RWPE1 (cell line): ENCODE results near the gene HNRNPC.

Source experiments
- CTCF ChIA-PET: fragments of 350-600 bp; sonication (Branson Sonifier 250); formaldehyde crosslinking; extraction: SDS; loops from one replicate; lab custom pipeline; 2021; lab: Yijun Ruan, JAX
- POLR2A ChIA-PET: fragments of 400-600 bp; formaldehyde crosslinking; extraction: SDS; loops from one replicate; lab custom pipeline; 2020; ENCODE audit warnings: antibody characterized with exemption; ENCODE audit not compliant: low non-redundant PET; lab: Yijun Ruan, JAX
- DNase-seq: peaks from one replicate; pipeline ENCODE4 v3.0.0; 2012; ENCODE audit warnings: low spot score
- H3K27ac ChIP-seq: fragments of 450-650 bp; 2 replicates; pipeline ENCODE4 v1.5.1; 2017
- TF ChIP-seq, protein P1 (sequence below): fragments of 450-650 bp; conservative IDR thresholded peaks from 2 replicates; pipeline ENCODE4 v1.5.1; 2017; ENCODE audit warnings: low read depth, mild to moderate bottlenecking

HNRNPC gene

DNA sequence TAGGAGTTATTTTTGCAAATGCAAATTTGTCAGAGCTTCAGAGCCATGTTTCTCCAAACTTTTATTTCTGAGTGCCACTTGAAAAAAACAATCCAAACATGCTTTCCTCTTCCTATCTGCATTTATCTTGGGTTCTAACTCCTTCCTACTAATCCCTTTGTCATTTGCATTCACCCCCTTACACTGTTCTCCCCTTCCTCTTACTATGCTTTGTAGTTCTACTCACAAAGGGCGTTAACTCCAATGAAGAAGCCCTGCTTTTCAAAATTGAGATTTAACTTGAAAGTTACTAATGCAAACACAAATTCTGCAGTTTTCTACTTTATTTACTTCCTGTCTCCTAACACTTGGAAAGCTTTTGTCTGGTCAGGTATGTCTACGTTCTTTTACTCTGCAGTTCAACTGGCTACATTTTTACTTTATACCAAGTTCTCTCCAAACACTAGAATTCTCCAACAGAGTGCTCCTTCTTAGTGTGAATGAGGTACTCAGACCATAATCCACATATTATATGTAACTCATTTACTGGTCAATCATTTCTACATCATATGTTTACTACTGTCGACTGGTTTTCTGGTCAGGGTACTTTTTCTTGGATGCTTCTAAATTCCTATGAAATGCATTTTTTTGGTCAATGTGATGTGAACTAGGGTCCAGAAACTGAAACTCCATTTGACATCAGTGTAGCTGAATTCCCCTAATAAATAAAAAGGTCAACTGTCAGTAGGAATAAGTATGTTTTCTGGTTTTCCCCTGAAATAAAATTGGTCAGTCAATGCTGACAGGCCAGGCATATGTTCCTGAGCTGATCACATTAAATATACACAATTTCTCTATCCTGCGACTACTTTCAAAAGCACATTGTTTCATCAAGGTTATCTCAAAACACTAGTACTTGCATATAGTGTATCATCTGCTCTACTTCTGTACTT lies 62.2 kb downstream of the HNRNPC start:
- TF ChIP-seq, protein P1, sequence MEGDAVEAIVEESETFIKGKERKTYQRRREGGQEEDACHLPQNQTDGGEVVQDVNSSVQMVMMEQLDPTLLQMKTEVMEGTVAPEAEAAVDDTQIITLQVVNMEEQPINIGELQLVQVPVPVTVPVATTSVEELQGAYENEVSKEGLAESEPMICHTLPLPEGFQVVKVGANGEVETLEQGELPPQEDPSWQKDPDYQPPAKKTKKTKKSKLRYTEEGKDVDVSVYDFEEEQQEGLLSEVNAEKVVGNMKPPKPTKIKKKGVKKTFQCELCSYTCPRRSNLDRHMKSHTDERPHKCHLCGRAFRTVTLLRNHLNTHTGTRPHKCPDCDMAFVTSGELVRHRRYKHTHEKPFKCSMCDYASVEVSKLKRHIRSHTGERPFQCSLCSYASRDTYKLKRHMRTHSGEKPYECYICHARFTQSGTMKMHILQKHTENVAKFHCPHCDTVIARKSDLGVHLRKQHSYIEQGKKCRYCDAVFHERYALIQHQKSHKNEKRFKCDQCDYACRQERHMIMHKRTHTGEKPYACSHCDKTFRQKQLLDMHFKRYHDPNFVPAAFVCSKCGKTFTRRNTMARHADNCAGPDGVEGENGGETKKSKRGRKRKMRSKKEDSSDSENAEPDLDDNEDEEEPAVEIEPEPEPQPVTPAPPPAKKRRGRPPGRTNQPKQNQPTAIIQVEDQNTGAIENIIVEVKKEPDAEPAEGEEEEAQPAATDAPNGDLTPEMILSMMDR = no peak
- ChIA-PET CTCF (no interaction called here), POLR2A (no interaction called here)

GRCh38 chr14:21205678-21206581 lies 63.3 kb downstream of the HNRNPC start:
- CTCF ChIA-PET = no interaction called here
- DNase-seq = no peak
- no peak overlapping the region for H3K27ac ChIP-seq
- TF ChIP-seq, protein P1 = no peak
- POLR2A ChIA-PET = no interaction called here

More for the DNA sequence above, 62.2 kb downstream of the HNRNPC start:
- no peak overlapping the region for H3K27ac ChIP-seq
- no peak for DNase-seq

- ChIA-PET CTCF (no interaction called here), POLR2A (no interaction called here)
- no peak overlapping the region for H3K27ac ChIP-seq
- TF ChIP-seq, protein P1 = no peak
- DNase-seq = no peak
Observed at GRCh38 chr14:21205026-21205677, 64.1 kb downstream of the HNRNPC start.

- POLR2A ChIA-PET = interaction anchor here (0.5 kb wide), 1 partner anchor 24 kb away, joined by 7 read pairs; no protein-coding TSS in a partner anchor
- no peak for DNase-seq
- CTCF ChIA-PET = interaction anchor here (0.7 kb wide), 1 partner anchor 237 kb away, joined by 4 read pairs; no protein-coding TSS in a partner anchor
- no peak overlapping the region for H3K27ac ChIP-seq
- TF ChIP-seq, protein P1 = no peak
Observed at GRCh38 chr14:21204167-21205025, 64.8 kb downstream of the HNRNPC start.

DNA sequence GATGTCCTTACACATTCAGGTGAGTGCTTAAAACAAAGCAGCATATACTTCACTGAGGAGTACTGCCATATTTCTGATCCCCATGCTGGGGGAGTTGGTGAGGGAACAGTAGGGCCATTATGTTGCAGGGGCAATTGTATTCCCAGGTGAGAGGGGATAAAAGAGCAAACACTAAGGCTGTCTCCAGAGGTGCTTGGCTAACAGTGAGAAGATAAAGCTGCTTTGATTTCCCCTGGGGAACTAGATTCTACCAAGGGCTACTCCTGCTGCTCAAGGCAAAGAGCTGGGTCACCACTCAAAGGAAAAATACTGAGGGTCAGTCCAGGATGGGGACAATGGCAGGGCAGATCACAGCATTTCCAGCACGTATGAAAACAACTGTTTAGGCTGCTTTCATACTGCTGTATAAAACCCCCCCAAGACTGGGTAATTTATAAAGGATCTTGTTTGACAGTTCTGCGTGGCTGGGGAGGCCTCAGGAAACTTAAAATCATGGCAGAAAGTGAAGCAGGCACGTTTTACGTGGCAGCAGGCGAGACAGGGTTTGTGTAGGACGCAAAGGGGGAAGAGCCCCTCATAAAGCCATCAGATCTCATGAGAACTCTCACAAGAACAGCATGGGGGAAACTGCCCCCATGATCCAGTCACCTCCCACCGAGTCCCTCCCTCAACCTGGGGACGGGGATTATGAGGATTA lies 65.6 kb downstream of the HNRNPC start:
- DNase-seq = no peak
- ChIA-PET POLR2A (interaction anchor here (0.5 kb wide), 1 partner anchor 23 kb away, joined by 7 read pairs; no protein-coding TSS in a partner anchor), CTCF (interaction anchor here (0.7 kb wide), 1 partner anchor 236 kb away, joined by 4 read pairs; no protein-coding TSS in a partner anchor)
- no peak overlapping the region for H3K27ac ChIP-seq
- TF ChIP-seq, protein P1 = no peak
